Activated CD4-positive, alpha-beta T cell treated with anti-CD3 and anti-CD28 coated beads for 4 hours (primary cell): ENCODE results near the gene TRIM44.

ENCODE experiments used
- DNase-seq, 2 donors: peaks; one replicate each; pipeline ENCODE4 v3.0.0-alpha.2; 2020

The TRIM44 gene

GRCh38 chr11:35862666-35863065, 200.1 kb downstream of the TRIM44 start:
- no peak for DNase-seq

- no peak for DNase-seq
These were observed 201.6 kb downstream of the TRIM44 start for GRCh38 chr11:35864131-35864530.

DNA sequence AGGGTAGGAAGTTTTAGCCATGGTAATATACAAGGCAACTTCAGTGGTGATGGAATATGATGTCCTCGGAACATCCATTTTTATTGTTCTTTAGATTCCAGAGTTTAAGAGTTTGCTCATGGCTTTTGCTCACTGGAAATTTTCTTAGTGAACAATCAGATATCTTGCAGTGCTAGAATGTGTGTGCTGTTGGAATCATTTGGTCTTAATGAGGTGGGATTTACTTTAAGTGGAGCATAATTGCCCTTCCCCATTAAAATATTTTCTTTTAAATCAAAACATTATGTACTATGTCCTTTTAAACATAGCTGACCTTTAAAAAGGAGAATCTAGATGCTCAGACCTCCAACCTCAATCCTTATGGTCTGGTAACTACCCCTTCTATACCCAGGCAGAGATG, 204.0 kb downstream of the TRIM44 start:
- no peak for DNase-seq
